GM19468 (cell line): ENCODE measurements around the gene DHX34.

Experiments used
- ATAC-seq: cut with Tn5 transposase; IDR thresholded peaks from one replicate; pipeline ENCODE4 v1.9.1; 2021; ENCODE audit warnings: mild to moderate bottlenecking, moderate library complexity, moderate number of reproducible peaks; ENCODE audit not compliant: unreplicated experiment; ENCODE audit errors: extremely low read depth

DHX34 gene

GRCh38 chr19:47430041-47430802 is 81.1 kb downstream of the DHX34 start:
- no peak for ATAC-seq

GRCh38 chr19:47432091-47432490 is 83.0 kb downstream of the DHX34 start:
- no peak for ATAC-seq
